ENCODE results near the gene JAKMIP3.

DNA sequence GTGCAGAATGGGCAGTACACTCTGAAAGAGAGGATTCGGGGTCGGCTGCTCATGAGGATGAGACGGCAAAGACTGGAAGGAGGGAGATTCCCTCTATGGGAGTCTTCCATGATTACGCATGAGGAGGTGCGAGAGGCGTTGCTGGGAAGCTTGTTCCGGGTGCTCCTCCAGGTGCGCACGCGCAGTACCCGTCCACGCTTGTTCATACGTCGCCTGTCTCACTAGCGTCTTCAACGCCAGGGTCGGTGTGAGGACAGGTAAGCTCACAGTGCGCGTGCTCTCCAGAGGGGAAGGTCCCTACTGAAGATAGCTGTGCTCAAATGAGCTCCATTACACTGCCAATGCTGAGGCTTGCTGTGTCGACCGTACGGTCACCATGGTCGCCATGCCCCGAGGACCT, 44.7 kb upstream of the JAKMIP3 start:
- TF ChIP-seq EGR1 (IDR thresholded peaks at IDR 0.05; ENCODE audit: borderline replicate concordance in 1 of 2, low read depth in 2 of 2, low read length in 2 of 2) (no peak), SIX5 (IDR thresholded peaks at IDR 0.05; ENCODE audit: low read depth, low read length, severe bottlenecking) (no peak), RAD21 (IDR thresholded peaks at IDR 0.05; ENCODE audit: insufficient read depth, low read depth, low read length) (no peak), RFX5 (IDR thresholded peaks at IDR 0.05; ENCODE audit: low read depth, low read length) (no peak), HDAC2 (IDR thresholded peaks at IDR 0.05) (no peak), SRF (IDR thresholded peaks at IDR 0.05; ENCODE audit: low read depth in 2 of 2, low read length in 2 of 2) (no peak), POLR2A (IDR thresholded peaks at IDR 0.05; ENCODE audit: low read depth, low read length) (no peak), MYB (IDR thresholded peaks at IDR 0.05; ENCODE audit: borderline replicate concordance, low read depth, low read length) (no peak)
- TF ChIP-seq, protein P1, sequence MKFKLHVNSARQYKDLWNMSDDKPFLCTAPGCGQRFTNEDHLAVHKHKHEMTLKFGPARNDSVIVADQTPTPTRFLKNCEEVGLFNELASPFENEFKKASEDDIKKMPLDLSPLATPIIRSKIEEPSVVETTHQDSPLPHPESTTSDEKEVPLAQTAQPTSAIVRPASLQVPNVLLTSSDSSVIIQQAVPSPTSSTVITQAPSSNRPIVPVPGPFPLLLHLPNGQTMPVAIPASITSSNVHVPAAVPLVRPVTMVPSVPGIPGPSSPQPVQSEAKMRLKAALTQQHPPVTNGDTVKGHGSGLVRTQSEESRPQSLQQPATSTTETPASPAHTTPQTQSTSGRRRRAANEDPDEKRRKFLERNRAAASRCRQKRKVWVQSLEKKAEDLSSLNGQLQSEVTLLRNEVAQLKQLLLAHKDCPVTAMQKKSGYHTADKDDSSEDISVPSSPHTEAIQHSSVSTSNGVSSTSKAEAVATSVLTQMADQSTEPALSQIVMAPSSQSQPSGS (IDR thresholded peaks at IDR 0.05; ENCODE audit: low read length), result no peak
- TF ChIP-seq, protein P2, sequence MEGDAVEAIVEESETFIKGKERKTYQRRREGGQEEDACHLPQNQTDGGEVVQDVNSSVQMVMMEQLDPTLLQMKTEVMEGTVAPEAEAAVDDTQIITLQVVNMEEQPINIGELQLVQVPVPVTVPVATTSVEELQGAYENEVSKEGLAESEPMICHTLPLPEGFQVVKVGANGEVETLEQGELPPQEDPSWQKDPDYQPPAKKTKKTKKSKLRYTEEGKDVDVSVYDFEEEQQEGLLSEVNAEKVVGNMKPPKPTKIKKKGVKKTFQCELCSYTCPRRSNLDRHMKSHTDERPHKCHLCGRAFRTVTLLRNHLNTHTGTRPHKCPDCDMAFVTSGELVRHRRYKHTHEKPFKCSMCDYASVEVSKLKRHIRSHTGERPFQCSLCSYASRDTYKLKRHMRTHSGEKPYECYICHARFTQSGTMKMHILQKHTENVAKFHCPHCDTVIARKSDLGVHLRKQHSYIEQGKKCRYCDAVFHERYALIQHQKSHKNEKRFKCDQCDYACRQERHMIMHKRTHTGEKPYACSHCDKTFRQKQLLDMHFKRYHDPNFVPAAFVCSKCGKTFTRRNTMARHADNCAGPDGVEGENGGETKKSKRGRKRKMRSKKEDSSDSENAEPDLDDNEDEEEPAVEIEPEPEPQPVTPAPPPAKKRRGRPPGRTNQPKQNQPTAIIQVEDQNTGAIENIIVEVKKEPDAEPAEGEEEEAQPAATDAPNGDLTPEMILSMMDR (IDR thresholded peaks at IDR 0.05 in 2 of 3, conservative IDR thresholded peaks at IDR 0.05 in 1 of 3; ENCODE audit: control insufficient read depth in 2 of 3, extremely low read depth in 1 of 3, insufficient read depth in 1 of 3, low read depth in 3 of 3, low read length in 3 of 3), result no peak
- TF ChIP-seq, protein P3, sequence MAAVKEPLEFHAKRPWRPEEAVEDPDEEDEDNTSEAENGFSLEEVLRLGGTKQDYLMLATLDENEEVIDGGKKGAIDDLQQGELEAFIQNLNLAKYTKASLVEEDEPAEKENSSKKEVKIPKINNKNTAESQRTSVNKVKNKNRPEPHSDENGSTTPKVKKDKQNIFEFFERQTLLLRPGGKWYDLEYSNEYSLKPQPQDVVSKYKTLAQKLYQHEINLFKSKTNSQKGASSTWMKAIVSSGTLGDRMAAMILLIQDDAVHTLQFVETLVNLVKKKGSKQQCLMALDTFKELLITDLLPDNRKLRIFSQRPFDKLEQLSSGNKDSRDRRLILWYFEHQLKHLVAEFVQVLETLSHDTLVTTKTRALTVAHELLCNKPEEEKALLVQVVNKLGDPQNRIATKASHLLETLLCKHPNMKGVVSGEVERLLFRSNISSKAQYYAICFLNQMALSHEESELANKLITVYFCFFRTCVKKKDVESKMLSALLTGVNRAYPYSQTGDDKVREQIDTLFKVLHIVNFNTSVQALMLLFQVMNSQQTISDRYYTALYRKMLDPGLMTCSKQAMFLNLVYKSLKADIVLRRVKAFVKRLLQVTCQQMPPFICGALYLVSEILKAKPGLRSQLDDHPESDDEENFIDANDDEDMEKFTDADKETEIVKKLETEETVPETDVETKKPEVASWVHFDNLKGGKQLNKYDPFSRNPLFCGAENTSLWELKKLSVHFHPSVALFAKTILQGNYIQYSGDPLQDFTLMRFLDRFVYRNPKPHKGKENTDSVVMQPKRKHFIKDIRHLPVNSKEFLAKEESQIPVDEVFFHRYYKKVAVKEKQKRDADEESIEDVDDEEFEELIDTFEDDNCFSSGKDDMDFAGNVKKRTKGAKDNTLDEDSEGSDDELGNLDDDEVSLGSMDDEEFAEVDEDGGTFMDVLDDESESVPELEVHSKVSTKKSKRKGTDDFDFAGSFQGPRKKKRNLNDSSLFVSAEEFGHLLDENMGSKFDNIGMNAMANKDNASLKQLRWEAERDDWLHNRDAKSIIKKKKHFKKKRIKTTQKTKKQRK (IDR thresholded peaks at IDR 0.05; ENCODE audit: low read depth, low read length), result no peak

Measured in GM12878 (cell line).